Measurements from ENCODE around the gene KMT2A.
A peak's percentile ranks its signal among the peaks of the same experiment; 100 is the strongest.

KMT2A gene

GRCh38 chr11:118435290-118435892 is 901 bp upstream of the KMT2A start:
- no peak for DNase-seq (ENCODE audit: extremely low read depth, low read depth)
- TF ChIP-seq CTCF (IDR thresholded peaks at IDR 0.05; ENCODE audit: low read depth, low read length, missing control alignments): no peak
- peak overlapping the region; percentile 92 for H3K4me3 ChIP-seq (replicated peaks; ENCODE audit: low read depth, low read length)

GRCh38 chr11:118436639-118437207 is 431 bp downstream of the KMT2A start:
- peak overlapping the region; percentile 92 for H3K4me3 ChIP-seq (replicated peaks; ENCODE audit: low read depth, low read length)
- no peak for TF ChIP-seq CTCF (IDR thresholded peaks at IDR 0.05; ENCODE audit: low read depth, low read length, missing control alignments)
- no peak for DNase-seq (ENCODE audit: extremely low read depth, low read depth)

- no peak for TF ChIP-seq CTCF (IDR thresholded peaks at IDR 0.05; ENCODE audit: low read depth, low read length, missing control alignments)
- no peak for DNase-seq (ENCODE audit: extremely low read depth, low read depth)
- H3K4me3 ChIP-seq (replicated peaks; ENCODE audit: low read depth, low read length): peak overlapping the region; percentile 92
Observed at GRCh38 chr11:118437208-118438125, 1.2 kb downstream of the KMT2A start.

GRCh38 chr11:118438314-118438931 is 2.1 kb downstream of the KMT2A start:
- H3K4me3 ChIP-seq (replicated peaks; ENCODE audit: low read depth, low read length): peak overlapping the region; percentile 92
- DNase-seq (ENCODE audit: extremely low read depth, low read depth): no peak
- TF ChIP-seq CTCF (IDR thresholded peaks at IDR 0.05; ENCODE audit: low read depth, low read length, missing control alignments): no peak

- no peak for DNase-seq (ENCODE audit: extremely low read depth, low read depth)
- TF ChIP-seq CTCF (IDR thresholded peaks at IDR 0.05; ENCODE audit: low read depth, low read length, missing control alignments): no peak
- no peak overlapping the region for H3K4me3 ChIP-seq (replicated peaks; ENCODE audit: low read depth, low read length)
Observed at GRCh38 chr11:118439646-118440045, 3.4 kb downstream of the KMT2A start.

- DNase-seq (ENCODE audit: extremely low read depth, low read depth): no peak
- H3K4me3 ChIP-seq (replicated peaks; ENCODE audit: low read depth, low read length): no peak overlapping the region
- no peak for TF ChIP-seq CTCF (IDR thresholded peaks at IDR 0.05; ENCODE audit: low read depth, low read length, missing control alignments)
Observed at GRCh38 chr11:118441770-118442275, 5.5 kb downstream of the KMT2A start.
